Stimulated activated CD4-positive, alpha-beta T cell treated with anti-CD3 and anti-CD28 coated beads, Interleukin-1b, Interleukin-23, amount 100 ng/mL, for 24 hours (primary cell): ENCODE data around the gene ETFDH.
"Not testable (repeated sequence)": the region's sequence is repeated elsewhere in the genome, so short reads cannot be mapped to it uniquely, and the experiment has no call there.

Experiments used
- DNase-seq, 4 experiments: peaks; one replicate each; pipeline ENCODE4 v3.0.0-alpha.2; 2020; ENCODE audit warnings: low read depth in 4 of 4, low spot score in 1 of 4

ETFDH gene

GRCh38 chr4:158671915-158672806, at the start of gene ETFDH:
TSS of gene ETFDH (plus strand) at chr4:158672296. CDS start at chr4:158672457, 161 bp downstream.
- peak; percentile 91 to 97 (median 94) for DNase-seq

GRCh38 chr4:158624889-158625478, 47.1 kb upstream of the ETFDH start:
- no peak for DNase-seq

- DNase-seq = no peak
Measured at GRCh38 chr4:158625544-158625943, 46.6 kb upstream of the ETFDH start.

- no peak for DNase-seq
Measured at GRCh38 chr4:158630893-158631292, 41.2 kb upstream of the ETFDH start.

- DNase-seq = no peak
Measured at GRCh38 chr4:158636619-158637018, 35.5 kb upstream of the ETFDH start.

- no peak for DNase-seq
Measured at GRCh38 chr4:158644356-158644755, 27.7 kb upstream of the ETFDH start.

- no peak for DNase-seq
Measured at GRCh38 chr4:158644760-158645159, 27.3 kb upstream of the ETFDH start.

- no peak for DNase-seq
Measured at GRCh38 chr4:158649111-158649680, 22.9 kb upstream of the ETFDH start.

GRCh38 chr4:158652920-158653319, 19.2 kb upstream of the ETFDH start:
- DNase-seq = no peak

GRCh38 chr4:158656439-158656838, 15.7 kb upstream of the ETFDH start:
- DNase-seq = no peak

GRCh38 chr4:158657291-158657690, 14.8 kb upstream of the ETFDH start:
- no peak for DNase-seq

- not testable (repeated sequence) for DNase-seq
Measured at GRCh38 chr4:158663255-158663654, 8.8 kb upstream of the ETFDH start.

GRCh38 chr4:158663707-158664625, 8.1 kb upstream of the ETFDH start:
- not testable (repeated sequence) for DNase-seq

- DNase-seq = no peak
Measured at GRCh38 chr4:158664806-158665205, 7.3 kb upstream of the ETFDH start.

- DNase-seq = no peak
Measured at GRCh38 chr4:158666892-158667291, 5.2 kb upstream of the ETFDH start.

- DNase-seq = no peak
Measured at GRCh38 chr4:158667651-158668198, 4.4 kb upstream of the ETFDH start.

- no peak for DNase-seq
Measured at GRCh38 chr4:158669310-158669709, 2.8 kb upstream of the ETFDH start.

GRCh38 chr4:158670975-158671664, 976 bp upstream of the ETFDH start:
- DNase-seq = peak; percentile 15 to 55 (median 36)

- no peak for DNase-seq
Measured at GRCh38 chr4:158671665-158671914, 506 bp upstream of the ETFDH start, which contains the start of gene C4orf46. TSS of gene C4orf46 (minus strand) at chr4:158671887. CDS start at chr4:158671801, 86 bp downstream.

GRCh38 chr4:158673633-158674032, 1.5 kb downstream of the ETFDH start:
- DNase-seq = no peak
